ENCODE measurements around the gene ZBTB46.

Gene ZBTB46

DNA sequence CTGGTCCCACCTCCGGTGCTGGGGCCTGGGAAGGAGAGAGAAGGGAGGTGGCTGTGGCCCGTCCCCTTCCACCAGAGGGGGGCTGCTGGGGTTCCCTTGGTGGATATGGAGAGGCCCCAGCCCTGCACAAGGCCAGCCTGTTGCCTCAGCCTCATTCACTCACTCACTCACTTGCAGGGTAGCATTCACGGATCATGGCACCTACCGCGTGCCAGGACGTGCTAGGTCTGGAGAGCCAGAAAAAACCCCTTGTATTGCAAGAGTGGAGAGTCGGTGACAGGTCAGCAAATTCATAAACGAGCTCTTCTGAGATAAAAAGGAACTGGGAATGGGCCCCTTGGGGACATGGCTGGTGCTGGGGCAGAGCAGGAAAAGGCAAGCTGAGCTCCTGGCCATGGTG is 6.4 kb upstream of the ZBTB46 start:
- no peak for DNase-seq (ENCODE audit: low read depth)

DNA sequence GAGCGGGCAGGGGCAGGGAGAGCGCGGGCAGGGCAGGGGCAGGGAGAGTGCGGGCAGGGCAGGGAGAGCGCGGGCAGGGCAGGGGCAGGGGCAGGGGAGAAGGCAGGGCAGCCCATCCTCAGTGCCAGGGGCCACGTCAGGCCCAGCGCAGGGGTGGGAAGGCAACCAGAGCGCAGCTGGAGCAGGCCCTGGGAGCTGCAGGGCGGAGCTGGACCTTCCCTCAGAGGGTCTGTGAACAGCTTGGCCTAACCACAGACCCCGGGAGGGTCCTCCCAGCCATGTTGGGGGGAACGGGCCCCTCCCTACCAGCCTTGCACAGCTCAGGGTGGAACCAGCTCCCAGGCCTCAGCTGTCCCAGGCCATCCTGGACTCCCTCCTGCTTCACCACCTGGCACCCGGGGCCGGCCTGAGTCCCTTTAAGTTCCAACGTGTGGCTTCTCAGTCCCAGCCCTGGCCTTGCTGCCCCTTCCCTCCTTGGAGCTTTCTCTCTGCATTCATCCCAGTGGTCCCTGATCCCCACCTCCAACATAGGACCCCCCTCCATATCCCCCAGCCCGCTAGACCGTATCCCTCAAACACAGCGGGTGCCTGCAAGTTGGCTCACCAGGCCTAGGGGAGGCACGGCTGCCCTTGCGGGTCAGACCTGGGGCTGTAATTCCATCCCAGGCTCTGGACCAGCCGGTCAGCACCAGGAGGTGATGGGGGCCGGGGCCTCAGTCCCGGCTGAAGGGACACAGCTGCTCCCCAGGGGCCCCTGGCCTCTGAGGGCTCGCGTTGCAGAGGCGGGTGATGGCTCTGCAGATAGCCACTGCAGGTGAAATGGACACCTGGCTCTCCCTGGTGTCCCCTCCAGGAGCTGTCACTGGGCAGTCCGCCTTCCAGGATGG is 5.6 kb upstream of the ZBTB46 start:
- DNase-seq (ENCODE audit: low read depth): no peak

DNA sequence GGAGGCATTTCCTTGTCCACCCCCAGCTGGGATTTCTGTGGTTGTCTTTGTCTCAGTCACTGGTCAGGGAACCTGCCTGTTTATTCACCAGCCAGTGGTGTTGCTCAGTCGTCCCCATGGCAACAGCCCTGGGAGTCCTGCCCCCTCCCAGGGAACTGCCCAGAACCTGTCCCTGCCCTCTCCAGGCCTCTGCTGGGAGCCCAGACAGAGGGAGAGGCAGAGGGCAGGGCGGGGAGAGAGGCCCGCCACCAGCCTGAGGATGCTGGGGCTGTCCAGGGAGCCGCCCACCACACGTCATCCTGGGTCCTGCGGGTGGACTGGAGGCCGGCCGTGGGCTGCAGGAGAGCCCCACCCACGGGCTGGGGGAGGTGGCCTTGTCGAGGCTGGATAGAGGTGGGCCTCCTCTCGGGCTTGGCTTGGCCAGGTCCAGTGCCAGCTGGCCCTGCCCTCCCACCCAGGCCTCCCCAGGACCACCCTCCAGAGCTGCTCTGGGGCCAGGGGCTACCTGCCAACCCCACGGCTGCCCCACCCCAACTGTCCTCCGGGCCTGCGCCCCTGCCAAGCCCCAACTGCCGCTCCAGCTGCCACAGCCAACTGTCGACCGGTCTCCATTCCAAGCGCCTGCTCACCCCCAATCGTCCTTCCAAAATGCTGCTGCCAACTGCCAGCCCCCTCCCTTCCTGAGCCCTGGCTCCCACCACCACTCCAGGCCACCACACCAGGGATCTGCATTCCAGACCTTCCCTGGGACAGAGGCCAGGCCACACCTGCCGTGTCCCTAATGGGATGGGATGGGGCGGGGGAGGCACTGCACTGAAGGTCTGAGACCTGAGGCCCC is 4.2 kb upstream of the ZBTB46 start:
- DNase-seq (ENCODE audit: low read depth): no peak

DNA sequence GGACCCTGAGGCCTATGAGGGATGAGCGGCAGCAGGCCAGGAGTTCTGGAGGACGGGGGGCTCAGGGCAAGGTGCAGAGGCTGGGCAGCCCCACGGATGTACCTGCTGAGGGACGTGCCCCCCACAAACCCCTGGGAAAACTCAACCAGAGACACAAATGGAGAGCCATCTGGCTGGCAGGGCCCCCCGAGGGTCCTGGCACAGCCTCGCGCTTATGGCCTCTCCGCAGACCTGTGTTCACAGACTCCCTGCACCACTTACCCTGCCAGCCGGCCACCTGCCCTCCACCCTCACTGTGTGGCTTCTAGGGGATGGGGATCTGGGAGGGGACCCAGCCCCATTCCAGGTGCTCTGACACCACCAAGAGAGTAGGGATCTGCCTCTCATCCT is 3.4 kb upstream of the ZBTB46 start:
- DNase-seq (ENCODE audit: low read depth): no peak

DNA sequence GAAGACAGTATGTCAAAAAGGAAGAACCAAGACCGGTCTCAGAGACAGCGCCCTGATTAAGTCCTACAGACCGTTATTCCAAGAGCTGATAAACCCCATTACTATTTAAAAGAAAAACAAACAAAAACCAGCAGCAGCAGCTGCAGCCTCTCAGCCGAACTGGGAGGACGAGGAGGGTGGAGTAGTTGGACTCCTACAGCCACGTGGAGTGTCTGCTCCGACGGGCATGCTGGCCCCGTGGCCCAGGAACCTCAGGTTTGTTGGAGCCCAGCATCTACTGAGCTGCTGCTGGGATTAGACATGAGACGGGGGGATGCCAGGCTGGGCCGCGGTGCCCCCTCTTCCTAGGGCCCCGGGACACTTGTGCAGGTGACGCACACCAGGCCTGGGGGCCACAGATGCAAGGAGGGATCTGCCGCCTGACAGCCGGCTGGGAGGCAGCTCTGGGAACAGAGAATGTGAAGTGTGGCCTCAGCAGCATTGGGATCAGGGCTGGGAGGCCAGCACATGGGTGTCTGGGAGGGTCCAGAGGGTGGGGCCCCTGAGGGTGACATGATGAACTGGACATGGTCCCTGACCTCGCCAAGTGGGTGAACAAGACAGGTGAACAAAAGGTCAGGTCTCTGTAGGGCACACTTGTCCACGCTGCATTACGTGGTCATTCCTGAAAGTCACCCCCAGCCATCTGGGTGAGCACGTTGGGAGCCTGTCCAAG is 2.9 kb upstream of the ZBTB46 start:
- DNase-seq (ENCODE audit: low read depth): no peak

DNA sequence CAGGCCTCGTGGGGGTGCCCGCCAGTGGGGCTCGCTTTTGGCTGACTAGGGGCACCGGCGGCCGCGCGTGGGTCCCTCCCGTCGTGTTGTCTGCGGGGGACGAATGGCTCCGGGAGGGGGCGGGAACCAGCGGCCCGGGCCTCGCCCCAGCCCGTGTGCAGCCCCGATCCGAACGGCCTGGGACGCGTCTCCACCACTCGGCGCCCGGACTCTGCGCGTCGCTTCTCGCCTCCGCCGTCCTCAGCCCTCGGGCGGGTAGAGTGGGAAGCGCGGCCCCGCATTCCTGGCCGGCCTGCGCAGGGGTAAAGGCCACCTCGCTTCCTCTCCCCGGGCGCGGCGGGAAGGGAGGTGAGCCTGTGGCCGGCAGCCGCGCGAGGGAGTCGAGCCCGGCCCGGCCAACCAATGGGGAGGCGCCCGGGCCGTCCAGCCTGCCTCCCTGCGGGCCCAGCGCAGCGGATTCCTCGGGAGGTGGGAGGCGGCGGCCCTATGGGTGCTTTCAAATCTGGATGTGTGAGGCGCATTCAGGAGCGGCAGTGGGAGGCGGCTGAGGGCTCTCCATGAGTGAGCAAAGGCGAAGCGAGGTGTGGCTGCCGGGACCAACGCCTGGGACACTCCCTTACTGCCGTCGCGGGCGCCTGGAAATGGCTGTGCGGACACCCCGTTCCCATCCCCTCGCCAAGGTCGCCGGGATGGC is 1.1 kb upstream of the ZBTB46 start:
- DNase-seq (ENCODE audit: low read depth): no peak

DNA sequence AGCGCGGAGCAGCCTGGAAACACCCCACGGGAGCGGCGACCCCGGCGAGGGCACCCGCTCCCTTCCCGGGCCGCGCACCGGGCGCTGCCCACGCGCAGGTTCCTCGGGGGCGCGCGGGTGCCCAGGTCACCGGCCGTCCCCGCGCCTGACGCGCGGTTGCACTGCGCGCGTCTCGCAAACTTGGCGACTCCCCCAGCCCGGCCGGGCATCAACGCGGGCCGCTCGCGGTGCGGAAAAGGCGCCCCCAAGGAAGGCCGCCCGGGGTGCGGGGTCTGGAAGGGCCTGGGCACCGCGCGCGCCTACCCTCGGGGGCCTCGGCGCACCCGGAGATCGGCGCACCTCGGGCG is 555 bp upstream of the ZBTB46 start:
- DNase-seq (ENCODE audit: low read depth): no peak

DNA sequence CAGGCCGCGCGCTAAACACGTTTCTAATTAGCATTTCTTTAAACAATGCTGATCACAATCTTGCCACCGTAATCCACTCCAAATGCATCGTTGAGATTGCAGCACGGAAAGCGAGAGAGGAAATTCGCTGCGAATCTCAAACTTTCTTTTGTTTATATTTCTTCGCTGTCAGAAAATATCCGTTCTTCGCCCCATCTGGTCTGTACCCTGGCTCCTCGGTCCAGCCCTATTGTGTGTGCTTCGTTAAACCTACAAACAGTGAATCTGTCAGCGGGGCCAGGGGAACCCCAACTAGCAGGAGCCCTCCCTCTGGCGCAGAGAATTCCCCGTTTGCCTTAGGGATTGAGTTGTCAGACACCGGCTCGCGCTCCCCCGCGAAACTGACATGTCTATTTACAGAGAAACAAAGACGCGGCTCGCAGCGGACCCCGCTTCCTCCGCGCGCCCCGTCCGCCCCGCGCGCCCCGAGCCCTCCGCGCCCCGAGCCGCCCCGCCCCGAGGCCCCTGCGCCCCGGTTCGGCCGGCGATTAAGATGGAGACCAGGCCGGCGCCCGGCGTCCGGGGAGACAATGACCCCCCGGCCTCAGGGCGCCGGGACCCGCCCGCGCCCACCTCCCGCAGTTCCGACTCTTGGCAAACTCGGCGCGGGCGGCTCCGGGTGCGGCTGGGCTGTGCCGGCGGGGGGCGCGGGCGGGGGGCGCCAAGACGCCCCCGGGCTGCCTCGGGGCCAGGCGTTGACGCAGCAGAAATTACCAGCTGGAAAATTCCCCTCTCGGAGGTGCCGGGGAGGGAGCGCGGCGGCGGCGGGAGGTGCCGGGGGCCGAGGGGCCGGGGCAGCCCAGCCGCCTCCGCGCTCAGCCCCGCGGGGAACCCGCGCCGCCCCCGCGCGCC is 874 bp downstream of the ZBTB46 start:
- DNase-seq (ENCODE audit: low read depth): no peak

DNA sequence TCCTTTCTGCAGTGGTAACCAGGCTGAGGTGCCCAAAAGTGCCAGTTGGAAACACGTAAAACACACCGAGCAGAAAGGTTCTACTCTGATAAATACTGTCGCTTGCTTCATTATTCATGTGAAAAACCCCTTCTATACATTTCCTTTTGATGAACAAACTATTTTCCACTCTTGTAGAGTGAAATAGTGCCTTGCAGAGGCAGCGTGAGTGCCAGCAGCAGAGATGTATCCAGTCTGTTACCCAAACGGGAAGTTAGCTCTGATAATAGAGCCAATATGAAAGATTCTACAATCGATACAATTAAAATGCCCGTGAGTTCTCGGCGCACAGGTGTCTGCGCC is 1.5 kb downstream of the ZBTB46 start:
- DNase-seq (ENCODE audit: low read depth): no peak

DNA sequence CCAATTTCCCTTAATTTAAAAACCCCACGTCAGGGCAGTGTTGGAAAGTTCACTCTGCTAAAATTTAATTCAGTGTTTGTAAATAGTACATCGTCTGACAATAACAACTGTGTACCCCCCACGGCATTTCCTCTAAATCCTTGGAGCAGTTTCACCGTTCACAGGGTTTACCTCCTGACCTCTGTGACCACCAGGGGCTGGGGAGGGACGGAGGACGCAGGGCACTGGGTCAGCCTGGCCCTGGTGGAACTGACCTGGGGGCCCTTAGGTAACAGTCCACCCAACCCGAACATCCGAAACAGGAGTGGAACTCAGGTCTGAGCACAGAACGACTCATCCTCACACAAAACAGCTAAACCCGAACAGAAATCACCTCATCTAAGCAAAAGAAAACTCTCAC is 2.1 kb downstream of the ZBTB46 start:
- DNase-seq (ENCODE audit: low read depth): no peak

DNA sequence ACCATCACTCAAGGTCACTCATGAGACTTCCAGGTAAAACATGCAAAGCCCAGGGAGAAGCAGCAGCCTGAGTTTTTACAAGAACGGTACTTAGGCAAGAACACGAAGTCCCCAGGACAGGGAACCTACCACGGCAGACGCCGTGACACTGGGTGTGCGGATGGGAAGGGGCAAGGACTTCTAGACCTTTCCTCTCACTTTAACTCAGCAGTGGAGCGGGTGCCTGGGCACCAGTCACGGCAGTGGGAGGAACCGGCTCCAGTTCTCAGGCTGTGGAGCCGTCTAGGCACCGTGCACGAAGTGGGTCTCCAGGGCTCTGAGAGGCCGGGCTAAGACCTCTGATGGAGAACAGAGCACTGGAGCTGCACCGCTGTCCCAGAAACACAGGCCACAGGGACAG is 2.5 kb downstream of the ZBTB46 start:
- no peak for DNase-seq (ENCODE audit: low read depth)

DNA sequence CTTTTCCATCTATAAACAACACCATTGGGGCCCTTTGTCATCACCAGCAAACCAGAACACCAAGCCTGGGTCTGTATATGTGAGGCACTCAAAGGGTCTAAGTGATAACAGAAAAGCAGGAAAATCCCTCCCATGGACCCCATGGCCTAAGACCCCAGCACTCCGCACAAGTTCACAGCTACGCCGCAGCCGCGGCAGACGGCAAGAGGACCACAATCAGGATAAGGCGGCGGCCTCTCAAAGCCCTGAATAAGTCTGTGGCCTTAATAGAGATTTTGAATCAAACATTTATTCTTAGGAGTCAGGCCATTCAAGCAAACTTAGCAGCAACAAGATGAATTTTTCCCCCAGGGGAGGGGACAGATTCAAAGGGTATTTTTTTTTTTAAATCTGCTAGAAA is 2.9 kb downstream of the ZBTB46 start:
- no peak for DNase-seq (ENCODE audit: low read depth)

DNA sequence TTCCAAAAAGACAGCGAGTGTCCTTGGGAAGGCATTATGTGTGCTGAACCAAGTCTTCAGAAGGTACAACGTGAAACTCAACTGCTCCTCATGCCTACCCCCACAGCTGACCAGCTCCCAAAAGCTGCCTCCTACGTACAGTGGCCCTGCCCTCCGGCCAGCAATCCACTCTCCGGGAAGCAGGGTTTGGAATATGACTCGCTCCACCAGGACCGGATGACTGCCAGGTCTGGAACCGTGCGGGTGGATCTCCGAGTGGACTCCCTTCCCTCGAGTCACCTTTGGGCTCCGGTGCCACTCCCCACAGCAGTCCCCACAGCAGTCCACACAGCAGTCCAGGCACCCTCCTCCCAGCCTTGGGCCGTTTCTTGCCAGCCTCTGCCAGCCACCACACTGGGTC is 4.3 kb downstream of the ZBTB46 start:
- DNase-seq (ENCODE audit: low read depth): no peak

DNA sequence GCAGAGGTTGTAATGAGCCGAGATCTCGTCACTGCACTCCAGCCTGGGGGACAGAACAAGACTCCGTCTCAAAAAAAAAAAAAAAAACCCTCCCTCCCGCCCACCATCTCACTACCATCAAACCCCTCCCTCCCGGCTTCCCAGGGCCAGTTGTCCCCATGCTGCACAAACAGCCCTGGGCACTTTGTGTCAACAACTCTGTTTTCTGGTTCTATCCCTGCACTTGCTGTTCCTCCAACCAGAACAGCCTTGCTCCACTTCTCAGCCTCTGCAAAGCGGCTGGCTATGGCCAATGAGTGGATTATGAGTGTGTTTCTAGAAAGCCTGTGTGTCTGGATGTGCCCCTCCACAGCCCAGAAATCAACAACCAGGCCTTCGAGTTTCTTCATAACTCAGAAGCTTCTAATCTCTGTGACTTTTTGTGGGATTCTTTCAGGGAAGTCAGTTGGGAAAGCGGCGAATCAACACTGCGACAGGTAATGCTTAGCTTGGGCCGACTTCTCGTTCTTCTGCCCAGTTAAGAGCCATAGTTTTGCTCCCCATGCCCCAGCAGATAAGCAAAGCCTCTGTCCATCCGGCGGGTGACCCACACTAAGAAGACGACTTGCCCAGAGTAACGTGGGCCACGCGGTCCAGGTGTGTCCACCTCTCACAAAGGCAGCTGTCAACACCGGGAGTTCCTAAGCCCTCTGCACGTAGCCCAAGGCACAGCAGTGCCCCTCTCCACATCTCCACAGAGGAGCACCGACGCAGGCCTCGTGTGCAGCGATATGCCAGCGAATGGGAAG is 5.5 kb downstream of the ZBTB46 start:
- no peak for DNase-seq (ENCODE audit: low read depth)

DNA sequence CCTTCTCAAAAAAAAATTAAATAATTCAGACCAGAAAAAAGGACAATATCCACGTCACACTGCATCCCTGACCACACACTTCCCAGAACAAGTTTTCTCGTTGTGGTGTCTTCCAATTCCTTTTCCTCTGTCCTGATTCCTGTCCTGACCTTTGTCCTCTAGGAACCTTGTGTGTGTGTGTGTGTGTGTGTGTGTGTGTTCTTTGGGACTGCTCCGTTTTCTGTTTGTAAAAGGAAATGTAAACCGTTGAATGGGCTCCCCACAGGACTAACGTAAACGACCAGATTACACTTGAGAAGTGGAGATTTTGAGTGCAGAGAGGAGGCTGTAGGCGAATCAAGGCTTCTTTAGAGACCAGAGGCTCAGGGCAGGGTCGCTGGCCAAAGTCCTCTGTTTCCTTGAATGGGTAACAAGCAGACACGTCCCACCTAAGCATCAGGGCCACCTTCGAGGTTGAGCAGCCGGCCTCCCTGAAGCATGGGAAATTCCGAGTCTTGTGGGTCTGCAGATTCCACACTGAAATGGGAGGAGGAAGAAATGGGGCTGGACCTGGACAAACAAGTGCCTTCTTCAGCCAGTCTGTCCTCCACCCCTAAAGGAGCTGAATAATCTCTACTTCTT is 7.3 kb downstream of the ZBTB46 start:
- DNase-seq (ENCODE audit: low read depth): no peak

DNA sequence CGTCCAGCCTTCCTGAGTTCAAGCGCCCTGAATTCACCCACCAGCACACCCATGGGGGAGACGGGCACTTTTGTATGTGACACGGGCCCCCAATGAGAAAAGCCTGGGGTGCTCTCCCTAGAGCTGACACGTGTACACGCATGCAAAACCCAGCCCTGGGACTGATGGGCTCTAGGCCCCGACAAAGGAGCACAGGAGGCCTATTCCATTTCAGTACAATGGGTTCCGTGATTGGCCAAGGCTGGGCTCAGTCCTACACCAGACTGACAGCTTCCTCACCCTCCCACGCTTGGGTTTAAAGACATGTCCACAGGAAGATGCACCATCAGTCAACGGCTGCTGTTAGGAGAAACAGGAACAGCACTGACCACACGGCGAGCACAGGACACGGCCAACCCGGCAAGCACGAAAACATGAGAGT is 8.8 kb downstream of the ZBTB46 start:
- DNase-seq (ENCODE audit: low read depth): no peak

DNA sequence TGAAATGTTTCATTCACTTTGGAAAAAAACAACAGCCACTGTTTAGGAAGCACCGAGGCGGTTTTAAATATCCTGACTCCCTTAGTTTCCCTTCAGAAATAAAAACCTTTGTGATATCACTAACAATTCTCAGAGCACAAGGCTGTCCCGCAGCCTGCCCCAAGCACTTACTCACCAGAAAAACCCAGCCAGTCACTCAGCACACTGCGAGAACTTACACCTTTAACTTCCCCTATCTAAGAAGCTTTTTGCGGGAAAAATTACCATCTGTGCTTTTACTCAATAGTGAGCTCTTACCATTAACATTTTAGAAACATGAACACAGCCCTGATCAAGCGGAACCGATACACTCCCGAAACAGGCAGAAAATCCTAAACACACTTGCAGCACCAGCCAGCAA is 9.3 kb downstream of the ZBTB46 start:
- DNase-seq (ENCODE audit: low read depth): no peak

DNA sequence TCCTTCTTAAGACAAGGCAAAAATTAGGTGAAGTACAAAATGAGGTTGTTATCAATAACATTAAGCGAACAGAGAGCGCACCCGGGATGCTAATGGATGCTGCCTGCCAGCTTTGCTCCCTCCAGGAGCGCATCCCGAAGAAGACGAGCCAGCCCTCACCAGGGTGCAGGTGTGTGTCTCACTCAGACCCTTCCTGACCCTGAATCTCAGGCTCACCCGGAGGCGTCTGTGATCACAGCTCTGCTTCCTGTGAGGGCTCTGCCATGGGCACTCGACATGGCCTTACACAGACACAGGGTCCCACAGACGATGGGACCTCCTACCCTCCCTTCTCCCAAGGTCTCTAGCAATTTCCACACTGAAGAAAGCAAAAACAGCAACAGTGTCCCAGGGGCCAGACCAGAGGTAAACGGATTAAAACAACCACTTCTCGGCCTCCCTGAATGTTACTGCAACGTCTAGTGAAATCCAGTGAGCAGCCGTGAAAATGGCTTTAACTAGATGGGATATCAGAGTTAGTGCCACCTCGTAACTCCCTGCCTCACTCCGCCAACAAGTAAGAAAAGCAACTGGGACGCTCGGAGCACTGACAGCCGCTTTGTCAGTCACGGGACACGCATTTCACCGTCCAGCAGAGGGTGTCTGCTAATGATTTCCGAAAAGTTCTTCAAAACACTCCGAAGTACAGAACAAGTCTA is 11.7 kb downstream of the ZBTB46 start:
- DNase-seq (ENCODE audit: low read depth): no peak

DNA sequence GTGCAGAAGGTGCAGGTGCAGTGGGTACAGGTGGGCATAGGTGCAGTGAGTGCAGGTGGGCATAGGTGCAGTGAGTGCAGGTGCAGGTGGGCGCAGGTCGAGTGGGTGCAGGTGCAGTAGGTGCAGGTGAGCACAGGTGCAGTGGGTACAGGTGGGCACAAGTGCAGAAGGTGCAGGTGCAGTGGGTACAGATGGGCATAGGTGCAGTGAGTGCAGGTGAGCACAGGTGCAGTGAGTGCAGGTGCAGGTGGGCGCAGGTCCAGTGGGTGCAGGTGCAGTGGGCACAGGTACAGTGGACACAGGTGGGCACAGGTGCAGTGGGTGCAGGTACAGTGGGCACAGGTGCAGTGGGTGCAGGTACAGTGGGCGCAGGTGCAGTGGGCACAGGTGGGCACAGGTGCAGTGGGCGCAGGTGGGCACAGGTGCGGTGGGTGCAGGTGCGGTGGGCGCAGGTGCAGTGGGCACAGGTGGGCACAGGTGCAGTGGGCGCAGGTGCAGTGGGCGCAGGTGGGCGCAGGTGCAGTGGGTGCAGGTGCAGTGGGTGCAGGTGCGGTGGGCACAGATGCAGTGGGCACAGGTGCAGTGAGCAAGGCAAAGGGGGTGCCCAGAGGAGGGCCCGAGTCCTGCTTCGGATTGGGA is 15.3 kb downstream of the ZBTB46 start:
- no peak for DNase-seq (ENCODE audit: low read depth)
